ENCODE results near the gene RAB21.

DNA sequence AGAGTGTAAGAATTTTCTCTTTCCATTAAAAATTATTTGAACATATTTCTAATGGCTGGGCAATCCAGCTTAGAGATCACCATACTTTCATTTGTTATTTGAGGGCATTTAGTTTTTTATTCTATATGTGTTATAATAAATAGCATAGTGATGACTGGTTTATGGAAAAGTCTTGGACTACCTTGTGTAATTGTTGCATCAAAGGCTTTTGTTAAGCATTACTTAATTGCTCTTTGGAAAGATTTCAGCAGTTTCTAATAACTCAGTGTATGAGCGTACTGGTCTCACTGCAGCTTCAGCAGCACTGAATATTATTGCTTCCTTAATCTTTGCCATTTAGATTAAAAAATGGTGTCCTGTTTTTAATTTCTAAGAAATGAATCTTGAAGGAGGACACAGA is 46.0 kb upstream of the RAB21 start:
- TF ChIP-seq, protein P1, sequence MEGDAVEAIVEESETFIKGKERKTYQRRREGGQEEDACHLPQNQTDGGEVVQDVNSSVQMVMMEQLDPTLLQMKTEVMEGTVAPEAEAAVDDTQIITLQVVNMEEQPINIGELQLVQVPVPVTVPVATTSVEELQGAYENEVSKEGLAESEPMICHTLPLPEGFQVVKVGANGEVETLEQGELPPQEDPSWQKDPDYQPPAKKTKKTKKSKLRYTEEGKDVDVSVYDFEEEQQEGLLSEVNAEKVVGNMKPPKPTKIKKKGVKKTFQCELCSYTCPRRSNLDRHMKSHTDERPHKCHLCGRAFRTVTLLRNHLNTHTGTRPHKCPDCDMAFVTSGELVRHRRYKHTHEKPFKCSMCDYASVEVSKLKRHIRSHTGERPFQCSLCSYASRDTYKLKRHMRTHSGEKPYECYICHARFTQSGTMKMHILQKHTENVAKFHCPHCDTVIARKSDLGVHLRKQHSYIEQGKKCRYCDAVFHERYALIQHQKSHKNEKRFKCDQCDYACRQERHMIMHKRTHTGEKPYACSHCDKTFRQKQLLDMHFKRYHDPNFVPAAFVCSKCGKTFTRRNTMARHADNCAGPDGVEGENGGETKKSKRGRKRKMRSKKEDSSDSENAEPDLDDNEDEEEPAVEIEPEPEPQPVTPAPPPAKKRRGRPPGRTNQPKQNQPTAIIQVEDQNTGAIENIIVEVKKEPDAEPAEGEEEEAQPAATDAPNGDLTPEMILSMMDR (IDR thresholded peaks at IDR 0.05; ENCODE audit: low read depth, low read length) = no peak
- no peak for TF ChIP-seq EZH2phosphoT487 (IDR thresholded peaks at IDR 0.05; ENCODE audit: low read depth)
